Panc1 (cell line): Measurements from ENCODE around the gene TTC23L. TPM values are rescaled to one million over a fixed set of nuclear protein-coding genes. Genes with fewer than 3 reads are reported as not detected.

Experiments
- ATAC-seq: fragments of 200-7000 bp; cut with Tn5 transposase; 2 replicates; pipeline ENCODE4 v1.9.1; 2020; ENCODE audit warnings: mild to moderate bottlenecking, moderate library complexity
- BruUV-seq: library from RNA; stranded (reverse); fragments of 400-500 nt; replicated peaks from 2 replicates; lab custom pipeline; 2021; lab: Mats Ljungman, UMichigan
- CTCF ChIA-PET: fragments of 300-600 bp; sonication (Branson Sonifier 250); formaldehyde crosslinking; loops from one replicate; lab custom pipeline; 2022; ENCODE audit warnings: antibody characterized with exemption; lab: Charles Lee
- POLR2A ChIA-PET: fragments of 300-600 bp; sonication (Branson Sonifier 250); formaldehyde crosslinking; loops from one replicate; lab custom pipeline; 2022; ENCODE audit warnings: antibody characterized with exemption; lab: Charles Lee
- DNase-seq: peaks from one replicate; pipeline ENCODE4 v3.0.0-alpha.2; 2010; ENCODE audit warnings: low read depth, low spot score
- H3K27ac ChIP-seq: 2 replicates; pipeline ENCODE4 v1.5.1; 2011; ENCODE audit warnings: mild to moderate bottlenecking, low read length, inconsistent platforms
- H3K27me3 ChIP-seq: fragments of 200-500 bp; sonication (Bioruptor generic); 2 replicates; pipeline ENCODE4 v1.6.0; 2014; ENCODE audit warnings: low read length, inconsistent platforms; ENCODE audit not compliant: control insufficient read depth, insufficient read depth
- H3K36me3 ChIP-seq: fragments of 200-500 bp; sonication (Bioruptor generic); 2 replicates; pipeline ENCODE4 v1.5.1; 2014; ENCODE audit warnings: inconsistent platforms, mild to moderate bottlenecking, low read length, moderate library complexity; ENCODE audit not compliant: control insufficient read depth, insufficient read depth
- H3K4me1 ChIP-seq: 2 replicates; pipeline ENCODE4 v1.5.1; 2011; ENCODE audit warnings: inconsistent platforms, mild to moderate bottlenecking, low read length, moderate library complexity; ENCODE audit not compliant: control insufficient read depth, insufficient read depth
- H3K4me3 ChIP-seq, 2 experiments: 2 replicates each; pipeline ENCODE4 v1.5.1; 2011 to 2012; ENCODE audit warnings: low read depth in 2 of 2, low read length in 2 of 2, mild to moderate bottlenecking in 2 of 2, inconsistent platforms in 1 of 2, moderate library complexity in 1 of 2
- H3K9me3 ChIP-seq: fragments of 200-500 bp; sonication (Bioruptor generic); 2 replicates; pipeline ENCODE4 v1.5.1; 2014; ENCODE audit warnings: low read depth, mild to moderate bottlenecking, inconsistent platforms, low read length, moderate library complexity; ENCODE audit not compliant: control insufficient read depth, insufficient read depth
- POLR2AphosphoS5 ChIP-seq: IDR thresholded peaks from 2 replicates; pipeline ENCODE4 v1.6.1; 2012; ENCODE audit warnings: mild to moderate bottlenecking, low read depth, low read length, moderate library complexity
- SIN3A ChIP-seq: IDR thresholded peaks from 2 replicates; pipeline ENCODE4 v1.6.1; 2012; ENCODE audit warnings: low read depth, mild to moderate bottlenecking, low read length, moderate library complexity, borderline replicate concordance; ENCODE audit not compliant: insufficient read depth
- TCF7L2 ChIP-seq: IDR thresholded peaks from 2 replicates; pipeline ENCODE4 v1.6.1; 2011; ENCODE audit warnings: mild to moderate bottlenecking, low read depth, low read length, inconsistent platforms
- in situ Hi-C: cut with HindIII; loops from 2 replicates; pipeline ENCODE4 v1.10.0; 2016; ENCODE audit warnings: low sequenced_read_pairs, low pct_unique_long_range_greater_than_20kb
- intact Hi-C: fragments of 100-400 bp; cut with micrococcal nuclease; formaldehyde crosslinking; loops from one replicate; pipeline ENCODE4 v1.10.0; 2022; ENCODE audit not compliant: unreplicated experiment
- total RNA-seq: library from RNA; stranded (reverse); gene quantifications from one replicate; pipeline ENCODE4 v1.2.1, GENCODE V29; 2021; ENCODE audit not compliant: unreplicated experiment
- TF ChIP-seq, protein P1 (sequence below): fragments of 450-650 bp; IDR thresholded peaks from 2 replicates; pipeline ENCODE4 v1.5.1; 2017; ENCODE audit warnings: mild to moderate bottlenecking
- TF ChIP-seq, protein P2 (sequence below), 2 experiments: IDR thresholded peaks; 2 replicates each; pipeline ENCODE4 v1.6.1; 2011 to 2012; ENCODE audit warnings: low read depth in 2 of 2, control low read depth in 1 of 2, low read length in 1 of 2, mild to moderate bottlenecking in 1 of 2, moderate library complexity in 1 of 2; ENCODE audit not compliant: insufficient read depth in 1 of 2

The TTC23L gene
- total RNA-seq, 1 experiment from 2014 or later, result not detected

- ATAC-seq (no peak), DNase-seq (no peak)
- no peaks in the 10 kb centered on the region for H3K9me3 ChIP-seq
- no peaks in the 10 kb centered on the region for H3K4me1 ChIP-seq
- H3K27me3 ChIP-seq, result peaks cover 4% of the 10 kb centered on the region; the same call in 1 of the 2 replicates
- ChIA-PET POLR2A (no interaction called here), CTCF (interaction anchor here (0.6 kb wide), 1 partner anchor 192 kb away, joined by 3 read pairs; no protein-coding TSS in a partner anchor)
- H3K4me3 ChIP-seq, result no peak overlapping the region
- no peak for TF ChIP-seq POLR2AphosphoS5
- TF ChIP-seq, protein P1, sequence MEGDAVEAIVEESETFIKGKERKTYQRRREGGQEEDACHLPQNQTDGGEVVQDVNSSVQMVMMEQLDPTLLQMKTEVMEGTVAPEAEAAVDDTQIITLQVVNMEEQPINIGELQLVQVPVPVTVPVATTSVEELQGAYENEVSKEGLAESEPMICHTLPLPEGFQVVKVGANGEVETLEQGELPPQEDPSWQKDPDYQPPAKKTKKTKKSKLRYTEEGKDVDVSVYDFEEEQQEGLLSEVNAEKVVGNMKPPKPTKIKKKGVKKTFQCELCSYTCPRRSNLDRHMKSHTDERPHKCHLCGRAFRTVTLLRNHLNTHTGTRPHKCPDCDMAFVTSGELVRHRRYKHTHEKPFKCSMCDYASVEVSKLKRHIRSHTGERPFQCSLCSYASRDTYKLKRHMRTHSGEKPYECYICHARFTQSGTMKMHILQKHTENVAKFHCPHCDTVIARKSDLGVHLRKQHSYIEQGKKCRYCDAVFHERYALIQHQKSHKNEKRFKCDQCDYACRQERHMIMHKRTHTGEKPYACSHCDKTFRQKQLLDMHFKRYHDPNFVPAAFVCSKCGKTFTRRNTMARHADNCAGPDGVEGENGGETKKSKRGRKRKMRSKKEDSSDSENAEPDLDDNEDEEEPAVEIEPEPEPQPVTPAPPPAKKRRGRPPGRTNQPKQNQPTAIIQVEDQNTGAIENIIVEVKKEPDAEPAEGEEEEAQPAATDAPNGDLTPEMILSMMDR, result no peak
- TF ChIP-seq, protein P2, sequence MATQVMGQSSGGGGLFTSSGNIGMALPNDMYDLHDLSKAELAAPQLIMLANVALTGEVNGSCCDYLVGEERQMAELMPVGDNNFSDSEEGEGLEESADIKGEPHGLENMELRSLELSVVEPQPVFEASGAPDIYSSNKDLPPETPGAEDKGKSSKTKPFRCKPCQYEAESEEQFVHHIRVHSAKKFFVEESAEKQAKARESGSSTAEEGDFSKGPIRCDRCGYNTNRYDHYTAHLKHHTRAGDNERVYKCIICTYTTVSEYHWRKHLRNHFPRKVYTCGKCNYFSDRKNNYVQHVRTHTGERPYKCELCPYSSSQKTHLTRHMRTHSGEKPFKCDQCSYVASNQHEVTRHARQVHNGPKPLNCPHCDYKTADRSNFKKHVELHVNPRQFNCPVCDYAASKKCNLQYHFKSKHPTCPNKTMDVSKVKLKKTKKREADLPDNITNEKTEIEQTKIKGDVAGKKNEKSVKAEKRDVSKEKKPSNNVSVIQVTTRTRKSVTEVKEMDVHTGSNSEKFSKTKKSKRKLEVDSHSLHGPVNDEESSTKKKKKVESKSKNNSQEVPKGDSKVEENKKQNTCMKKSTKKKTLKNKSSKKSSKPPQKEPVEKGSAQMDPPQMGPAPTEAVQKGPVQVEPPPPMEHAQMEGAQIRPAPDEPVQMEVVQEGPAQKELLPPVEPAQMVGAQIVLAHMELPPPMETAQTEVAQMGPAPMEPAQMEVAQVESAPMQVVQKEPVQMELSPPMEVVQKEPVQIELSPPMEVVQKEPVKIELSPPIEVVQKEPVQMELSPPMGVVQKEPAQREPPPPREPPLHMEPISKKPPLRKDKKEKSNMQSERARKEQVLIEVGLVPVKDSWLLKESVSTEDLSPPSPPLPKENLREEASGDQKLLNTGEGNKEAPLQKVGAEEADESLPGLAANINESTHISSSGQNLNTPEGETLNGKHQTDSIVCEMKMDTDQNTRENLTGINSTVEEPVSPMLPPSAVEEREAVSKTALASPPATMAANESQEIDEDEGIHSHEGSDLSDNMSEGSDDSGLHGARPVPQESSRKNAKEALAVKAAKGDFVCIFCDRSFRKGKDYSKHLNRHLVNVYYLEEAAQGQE (IDR thresholded peaks at IDR 0.05; ENCODE audit: insufficient read depth in 1 of 2, low read depth in 2 of 2, low read length in 1 of 2), result no peak
- TF ChIP-seq SIN3A, result no peak
- no peak for TF ChIP-seq TCF7L2
- no peaks in the 10 kb centered on the region for H3K36me3 ChIP-seq
- intact Hi-C loops (no loop called here), in situ Hi-C loops (no loop called here)
- no TSS peak for BruUV-seq
- no peak overlapping the region for H3K27ac ChIP-seq
Observed at GRCh38 chr5:34857894-34858293, 18.9 kb downstream of the TTC23L start.

GRCh38 chr5:34858790-34859189, 19.8 kb downstream of the TTC23L start:
- Histone ChIP-seq H3K4me3 (no peak overlapping the region), H3K36me3 (no peaks in the 10 kb centered on the region), H3K4me1 (no peaks in the 10 kb centered on the region), H3K27me3 (peaks cover 4% of the 10 kb centered on the region; the same call in 1 of the 2 replicates), H3K27ac (no peak overlapping the region), H3K9me3 (no peaks in the 10 kb centered on the region)
- TF ChIP-seq, protein P1, result no peak
- TF ChIP-seq TCF7L2 (no peak), SIN3A (no peak), POLR2AphosphoS5 (no peak)
- TF ChIP-seq, protein P2 (IDR thresholded peaks at IDR 0.05; ENCODE audit: insufficient read depth in 1 of 2, low read depth in 2 of 2, low read length in 1 of 2), result no peak
- BruUV-seq, result no TSS peak
- no peak for ATAC-seq
- intact Hi-C loops (no loop called here), in situ Hi-C loops (no loop called here)
- ChIA-PET POLR2A (no interaction called here), CTCF (interaction anchor here (0.5 kb wide), 1 partner anchor 90 kb away, joined by 3 read pairs; no protein-coding TSS in a partner anchor)
- no peak for DNase-seq
